DND-41 (cell line): ENCODE measurements around the gene GFOD2.

Experiments used
- ATAC-seq: fragments of 200-7000 bp; cut with Tn5 transposase; 3 replicates; pipeline ENCODE4 v1.9.1; 2021; ENCODE audit warnings: low read depth; ENCODE audit not compliant: insufficient read depth
- DNase-seq: peaks from one replicate; pipeline ENCODE4 v3.0.0-alpha.2; 2020
- H2AFZ ChIP-seq: 2 replicates; pipeline ENCODE4 v1.6.0; 2012; ENCODE audit warnings: low read depth, low read length
- H3K27ac ChIP-seq: 2 replicates; pipeline ENCODE4 v1.5.1; 2012; ENCODE audit warnings: low read length, inconsistent platforms
- H3K27me3 ChIP-seq: fragments of 200-600 bp; sonication (generic); 2 replicates; pipeline ENCODE4 v1.6.0; 2012; ENCODE audit warnings: low read length, mild to moderate bottlenecking, inconsistent platforms; ENCODE audit not compliant: insufficient read depth, poor library complexity
- H3K36me3 ChIP-seq: 2 replicates; pipeline ENCODE4 v1.5.1; 2012; ENCODE audit warnings: low read length, inconsistent platforms; ENCODE audit not compliant: insufficient read depth
- H3K4me1 ChIP-seq: 2 replicates; pipeline ENCODE4 v1.5.1; 2012; ENCODE audit warnings: mild to moderate bottlenecking, low read length; ENCODE audit not compliant: insufficient read depth
- H3K4me2 ChIP-seq: 2 replicates; pipeline ENCODE4 v1.6.0; 2012; ENCODE audit warnings: mild to moderate bottlenecking, moderate library complexity, low read length, inconsistent platforms; ENCODE audit not compliant: insufficient read depth
- H3K4me3 ChIP-seq, 2 experiments: fragments of 200-600 bp in 1 of 2; shearing (Covaris generic) in 1 of 2; 2 replicates each; pipeline ENCODE4 v1.5.1; 2012 to 2016; ENCODE audit warnings: inconsistent platforms in 2 of 2, low read length in 2 of 2, mild to moderate bottlenecking in 2 of 2, low read depth in 1 of 2, moderate library complexity in 1 of 2
- H3K79me2 ChIP-seq: 2 replicates; pipeline ENCODE4 v1.6.0; 2012; ENCODE audit warnings: low read length, inconsistent platforms; ENCODE audit not compliant: insufficient read depth
- H3K9ac ChIP-seq: 2 replicates; pipeline ENCODE4 v1.6.0; 2012; ENCODE audit warnings: low read depth, mild to moderate bottlenecking, inconsistent platforms, low read length, moderate library complexity
- H3K9me3 ChIP-seq: 2 replicates; pipeline ENCODE4 v1.5.1; 2012; ENCODE audit warnings: low read length, moderate library complexity, mild to moderate bottlenecking, inconsistent platforms; ENCODE audit not compliant: insufficient read depth, severe bottlenecking
- H4K20me1 ChIP-seq: 2 replicates; pipeline ENCODE4 v1.6.0; 2012; ENCODE audit warnings: low read length; ENCODE audit not compliant: insufficient read depth
- EZH2 ChIP-seq: IDR thresholded peaks from 3 replicates; pipeline ENCODE4 v1.6.1; 2012; ENCODE audit warnings: borderline replicate concordance, low read depth, mild to moderate bottlenecking, moderate library complexity, low read length, inconsistent platforms; ENCODE audit not compliant: severe bottlenecking
- TF ChIP-seq, protein P1 (sequence below): IDR thresholded peaks from 2 replicates; pipeline ENCODE4 v1.5.1; 2012; ENCODE audit warnings: borderline replicate concordance, low read length, moderate library complexity, mild to moderate bottlenecking; ENCODE audit not compliant: poor library complexity, severe bottlenecking; ENCODE audit errors: extremely low read depth

The GFOD2 gene

DNA sequence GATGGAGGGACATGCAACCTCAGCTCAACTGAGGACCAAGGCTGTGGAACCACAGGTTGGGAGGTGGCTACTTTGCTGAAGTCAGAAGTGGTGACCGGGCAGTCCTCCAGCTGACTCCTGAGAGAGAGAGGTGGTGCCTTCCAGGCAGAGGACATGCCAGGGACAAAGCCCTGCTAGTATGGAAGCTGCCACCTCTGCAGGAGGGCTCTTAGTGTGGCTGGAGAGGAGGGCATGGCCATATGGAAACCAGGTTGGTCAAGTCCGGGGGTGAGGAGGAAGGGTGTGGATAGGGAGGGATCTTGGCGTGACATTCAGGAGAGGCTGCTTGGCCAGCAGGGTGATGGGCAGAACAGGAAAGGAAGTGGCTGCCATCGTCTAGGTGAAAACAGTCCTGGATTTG, 46.8 kb downstream of the GFOD2 start:
- Histone ChIP-seq H3K27ac (no peak overlapping the region), H3K9me3 (no peaks in the 10 kb centered on the region), H3K9ac (no peak overlapping the region), H3K4me2 (no peak overlapping the region), H2AFZ (no peak overlapping the region), H4K20me1 (no peaks in the 10 kb centered on the region; the same call in 1 of the 2 replicates), H3K27me3 (no peaks in the 10 kb centered on the region), H3K36me3 (peaks cover 14% of the 10 kb centered on the region; the same call in 1 of the 2 replicates), H3K4me1 (peaks cover 8% of the 10 kb centered on the region), H3K4me3 (no peak overlapping the region), H3K79me2 (peaks cover under 1% of the 10 kb centered on the region; the same call in 1 of the 2 replicates)
- no peak for ATAC-seq
- no peak for DNase-seq
- no peak for TF ChIP-seq EZH2
- TF ChIP-seq, protein P1, sequence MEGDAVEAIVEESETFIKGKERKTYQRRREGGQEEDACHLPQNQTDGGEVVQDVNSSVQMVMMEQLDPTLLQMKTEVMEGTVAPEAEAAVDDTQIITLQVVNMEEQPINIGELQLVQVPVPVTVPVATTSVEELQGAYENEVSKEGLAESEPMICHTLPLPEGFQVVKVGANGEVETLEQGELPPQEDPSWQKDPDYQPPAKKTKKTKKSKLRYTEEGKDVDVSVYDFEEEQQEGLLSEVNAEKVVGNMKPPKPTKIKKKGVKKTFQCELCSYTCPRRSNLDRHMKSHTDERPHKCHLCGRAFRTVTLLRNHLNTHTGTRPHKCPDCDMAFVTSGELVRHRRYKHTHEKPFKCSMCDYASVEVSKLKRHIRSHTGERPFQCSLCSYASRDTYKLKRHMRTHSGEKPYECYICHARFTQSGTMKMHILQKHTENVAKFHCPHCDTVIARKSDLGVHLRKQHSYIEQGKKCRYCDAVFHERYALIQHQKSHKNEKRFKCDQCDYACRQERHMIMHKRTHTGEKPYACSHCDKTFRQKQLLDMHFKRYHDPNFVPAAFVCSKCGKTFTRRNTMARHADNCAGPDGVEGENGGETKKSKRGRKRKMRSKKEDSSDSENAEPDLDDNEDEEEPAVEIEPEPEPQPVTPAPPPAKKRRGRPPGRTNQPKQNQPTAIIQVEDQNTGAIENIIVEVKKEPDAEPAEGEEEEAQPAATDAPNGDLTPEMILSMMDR, result no peak

DNA sequence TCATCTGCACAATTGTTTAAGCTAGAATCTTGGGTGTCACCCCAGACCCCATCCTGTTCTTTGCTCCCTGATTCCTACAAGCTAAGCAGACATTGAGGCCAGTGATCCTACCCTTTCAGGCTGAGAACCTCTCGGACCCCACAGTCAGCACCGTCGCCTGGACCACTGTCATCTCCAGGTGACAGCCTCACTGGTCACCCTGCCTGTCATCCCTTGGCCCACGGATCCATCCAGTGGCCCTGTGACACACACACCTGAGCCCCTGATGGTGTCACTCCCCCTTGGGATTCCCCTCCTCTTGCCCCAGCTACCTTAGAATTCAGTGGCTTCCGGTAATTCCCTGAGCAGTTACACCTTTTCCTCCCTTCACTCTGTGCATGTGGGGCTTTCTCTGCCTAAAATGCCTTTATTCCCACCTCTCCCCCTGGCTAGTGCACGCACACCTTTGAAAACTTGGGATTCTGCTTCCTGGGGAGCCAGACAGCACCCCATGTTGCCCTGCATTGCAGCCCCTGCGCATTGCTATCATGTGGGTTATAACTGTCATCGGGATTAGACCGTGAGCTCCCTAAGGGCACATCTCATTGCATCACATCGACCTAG, 49.5 kb downstream of the GFOD2 start:
- H3K4me1 ChIP-seq, result peaks cover 30% of the 10 kb centered on the region

DNA sequence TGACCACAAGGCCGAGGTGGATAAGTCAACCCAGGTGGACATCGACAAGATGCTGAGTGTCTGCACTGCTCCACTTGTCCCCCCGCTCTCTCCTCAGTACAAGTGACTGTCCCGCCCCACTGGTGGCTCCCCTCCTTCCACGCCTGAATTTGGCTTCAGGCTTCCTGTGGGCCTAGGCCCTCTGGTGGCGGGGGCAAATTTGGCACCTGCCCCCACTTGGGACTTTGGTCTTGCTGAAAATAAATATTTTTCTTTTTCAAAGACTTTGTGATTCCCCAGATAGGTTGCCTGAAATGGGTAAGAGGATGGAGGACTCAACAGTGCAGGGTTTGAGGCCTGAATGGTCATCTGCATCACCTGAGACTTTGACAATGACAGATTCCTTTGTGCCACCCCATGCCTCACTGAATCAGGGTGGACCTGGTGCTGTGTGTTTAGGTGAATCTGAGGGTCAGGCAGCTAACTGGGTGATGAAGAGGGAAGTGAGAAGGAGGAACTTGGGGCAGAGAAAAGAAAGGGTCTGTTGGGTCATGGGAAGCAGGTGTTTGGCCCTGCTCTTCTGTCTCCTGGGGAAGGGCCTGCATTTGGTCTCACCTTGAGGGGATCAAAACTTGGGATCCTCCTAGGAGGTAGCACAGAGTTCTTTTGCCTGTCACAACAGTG, 50.5 kb downstream of the GFOD2 start:
- DNase-seq, result no peak
- Histone ChIP-seq H3K27ac (no peak overlapping the region), H3K27me3 (no peaks in the 10 kb centered on the region), H3K9ac (no peak overlapping the region), H3K4me1 (peaks cover 34% of the 10 kb centered on the region), H4K20me1 (no peaks in the 10 kb centered on the region; the same call in 1 of the 2 replicates), H2AFZ (no peak overlapping the region), H3K36me3 (peaks cover 10% of the 10 kb centered on the region; the same call in 1 of the 2 replicates), H3K9me3 (no peaks in the 10 kb centered on the region), H3K4me3 (no peak overlapping the region), H3K4me2 (no peak overlapping the region), H3K79me2 (peaks cover 10% of the 10 kb centered on the region)
- ATAC-seq, result no peak
- TF ChIP-seq EZH2, result no peak
- TF ChIP-seq, protein P1, result peak; percentile 49

More for the DNA sequence above, 49.5 kb downstream of the GFOD2 start:
- no peak for TF ChIP-seq EZH2
- TF ChIP-seq, protein P1, result no peak
- no peak overlapping the region for H3K27ac ChIP-seq
- no peak overlapping the region for H3K9ac ChIP-seq
- H4K20me1 ChIP-seq, result no peaks in the 10 kb centered on the region; the same call in 1 of the 2 replicates
- H3K4me2 ChIP-seq, result no peak overlapping the region
- DNase-seq, result no peak
- H2AFZ ChIP-seq, result no peak overlapping the region
- no peaks in the 10 kb centered on the region for H3K27me3 ChIP-seq
- no peak for ATAC-seq
- H3K79me2 ChIP-seq, result peaks cover 10% of the 10 kb centered on the region
- peaks cover 4% of the 10 kb centered on the region; the same call in 1 of the 2 replicates for H3K36me3 ChIP-seq
- H3K9me3 ChIP-seq, result no peaks in the 10 kb centered on the region
- H3K4me3 ChIP-seq, result no peak overlapping the region
